Tibial nerve (tissue), 4 donors: ENCODE data around the gene DAAM2. TPM values are rescaled to one million over a fixed set of nuclear protein-coding genes. Genes with fewer than 3 reads are reported as not detected.

Experiments used
- DNase-seq, 2 donors: peaks; one replicate each; pipeline ENCODE4 v3.0.0-alpha.2; 2019; ENCODE audit warnings: low spot score in 2 of 2
- H3K27ac ChIP-seq, 4 donors: fragments of 200-600 bp; sonication (generic) in 3 of 4; one replicate each; pipeline ENCODE4 v1.5.1; 2017 to 2019; ENCODE audit warnings: mild to moderate bottlenecking in 1 of 4
- H3K27me3 ChIP-seq, 2 donors: fragments of 200-600 bp; sonication (generic) in 1 of 2; one replicate each; pipeline versions ENCODE4 v1.5.1 to v1.6.0; 2017 to 2019
- H3K36me3 ChIP-seq, 3 donors: fragments of 200-600 bp; sonication (generic); one replicate each; pipeline ENCODE4 v1.5.1; 2018 to 2019
- H3K4me1 ChIP-seq, 4 donors: fragments of 200-600 bp; sonication (generic) in 3 of 4; one replicate each; pipeline ENCODE4 v1.5.1; 2017 to 2019
- H3K4me3 ChIP-seq, 4 donors: fragments of 200-600 bp; sonication (generic) in 3 of 4; one replicate each; pipeline ENCODE4 v1.5.1; 2017 to 2019; ENCODE audit warnings: mild to moderate bottlenecking in 1 of 4, moderate library complexity in 1 of 4
- H3K9me3 ChIP-seq, 4 donors: fragments of 200-600 bp; sonication (generic) in 3 of 4; one replicate each; pipeline ENCODE4 v1.5.1; 2017 to 2019
- EP300 ChIP-seq, 2 donors: sonication (generic); formaldehyde crosslinking; IDR thresholded peaks; one replicate each; pipeline ENCODE4 v1.6.1; 2017; ENCODE audit warnings: antibody characterized with exemption in 2 of 2, mild to moderate bottlenecking in 1 of 2
- POLR2A ChIP-seq, 2 donors: fragments of 450-650 bp; IDR thresholded peaks; one replicate each; pipeline ENCODE4 v1.6.1; 2017; ENCODE audit warnings: antibody characterized with exemption in 2 of 2, mild to moderate bottlenecking in 2 of 2, moderate library complexity in 2 of 2
- WGBS, 2 donors: methylation state at CpG; one replicate each; pipeline ENCODE4 v1.1.5; 2018; 5-methylcytosine and 5-hydroxymethylcytosine counted together
- total RNA-seq, 4 donors: library from RNA; depleted of rRNA; stranded (reverse); fragments of >200 nt; gene quantifications; one replicate each; pipeline ENCODE4 v1.1.0, GENCODE V29; 2016
- TF ChIP-seq, protein P1 (sequence below), 5 experiments: fragments of 200-600 bp in 3 of 5; fragments of 450-650 bp in 2 of 5; sonication (generic) in 3 of 5; IDR thresholded peaks; one replicate each; pipeline ENCODE4 v1.5.1; 2016 to 2019; ENCODE audit warnings: antibody characterized with exemption in 5 of 5, mild to moderate bottlenecking in 3 of 5, moderate library complexity in 2 of 5

Gene DAAM2
- total RNA-seq, 4 donors from 2014 or later: 73.9 to 133 (median 93.3) TPM

DNA sequence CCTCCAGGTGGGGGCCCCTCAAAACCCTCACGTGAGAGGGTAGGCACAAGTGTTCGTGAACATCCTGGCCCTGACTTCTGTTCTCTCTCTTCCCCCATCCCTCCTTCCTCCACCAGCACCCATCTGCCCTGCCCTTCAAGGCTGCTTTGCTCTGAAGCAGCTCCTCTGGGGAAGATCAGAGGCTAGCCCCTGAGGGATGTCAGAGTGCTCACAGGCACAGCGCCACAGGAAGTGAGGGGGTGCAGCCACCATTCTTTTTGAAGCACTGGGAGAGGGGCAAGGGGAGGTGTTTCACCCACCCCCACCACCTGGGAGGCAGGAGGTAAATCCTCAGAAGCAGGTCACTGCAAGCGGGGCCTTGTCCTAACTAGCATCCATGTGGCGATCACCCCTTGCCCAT lies 130.6 kb downstream of the DAAM2 start:
- no peaks in the 10 kb centered on the region for H3K27me3 ChIP-seq
- WGBS, 2 donors: 88 to 94% methylated on average over 5 of the region's 5 CpGs
- H3K27ac ChIP-seq: no peak overlapping the region
- no peak for TF ChIP-seq EP300 (IDR thresholded peaks at IDR 0.05)
- H3K4me1 ChIP-seq: peaks cover 0 to 35% (median 9%) of the 10 kb centered on the region in 4 donors
- peaks cover 0 to 88% (median 10%) of the 10 kb centered on the region in 3 donors for H3K36me3 ChIP-seq
- H3K4me3 ChIP-seq: no peak overlapping the region
- H3K9me3 ChIP-seq: no peaks in the 10 kb centered on the region
- DNase-seq: no peak

- Histone ChIP-seq H3K9me3 (no peaks in the 10 kb centered on the region), H3K4me3 (no peak overlapping the region), H3K4me1 (peaks cover 0 to 41% (median 10%) of the 10 kb centered on the region in 4 donors), H3K27ac (peak overlapping the region in 3 of 4 donors; percentile 8 to 23 (median 17)), H3K27me3 (no peaks in the 10 kb centered on the region), H3K36me3 (peaks cover 0 to 83% (median 10%) of the 10 kb centered on the region in 3 donors)
- TF ChIP-seq EP300 (IDR thresholded peaks at IDR 0.05) (peak in 1 of 2 donors; percentile 21), POLR2A (IDR thresholded peaks at IDR 0.05) (no peak)
- 75 to 89% methylated on average over 5 of the region's 5 CpGs for WGBS, 2 donors
- no peak for DNase-seq
Observed at GRCh38 chr6:39923394-39923793, 131.2 kb downstream of the DAAM2 start.

DNA sequence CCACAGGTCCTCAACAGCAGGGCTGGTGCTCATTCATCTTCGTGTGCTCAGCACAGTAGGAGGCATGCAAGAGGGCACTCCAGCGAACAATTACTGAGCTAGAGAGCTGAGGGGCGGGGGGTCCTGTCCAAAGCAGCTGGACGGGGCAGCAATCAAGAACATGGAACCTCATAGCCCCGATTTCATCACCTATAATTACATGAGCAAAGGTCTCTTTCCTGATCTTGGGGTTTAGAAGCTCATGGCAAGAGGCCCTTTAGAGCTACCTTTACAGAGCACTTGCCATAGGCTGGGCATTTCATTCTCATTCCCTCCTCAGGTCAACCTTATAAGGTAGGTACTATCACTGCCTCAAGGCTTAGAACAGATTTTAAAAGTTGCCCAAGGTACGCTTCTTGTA lies 131.7 kb downstream of the DAAM2 start:
- no peaks in the 10 kb centered on the region for H3K9me3 ChIP-seq
- peak overlapping the region in 3 of 4 donors; percentile 8 to 23 (median 17) for H3K27ac ChIP-seq
- H3K4me1 ChIP-seq: peaks cover 0 to 44% (median 10%) of the 10 kb centered on the region in 4 donors
- TF ChIP-seq, protein P1, sequence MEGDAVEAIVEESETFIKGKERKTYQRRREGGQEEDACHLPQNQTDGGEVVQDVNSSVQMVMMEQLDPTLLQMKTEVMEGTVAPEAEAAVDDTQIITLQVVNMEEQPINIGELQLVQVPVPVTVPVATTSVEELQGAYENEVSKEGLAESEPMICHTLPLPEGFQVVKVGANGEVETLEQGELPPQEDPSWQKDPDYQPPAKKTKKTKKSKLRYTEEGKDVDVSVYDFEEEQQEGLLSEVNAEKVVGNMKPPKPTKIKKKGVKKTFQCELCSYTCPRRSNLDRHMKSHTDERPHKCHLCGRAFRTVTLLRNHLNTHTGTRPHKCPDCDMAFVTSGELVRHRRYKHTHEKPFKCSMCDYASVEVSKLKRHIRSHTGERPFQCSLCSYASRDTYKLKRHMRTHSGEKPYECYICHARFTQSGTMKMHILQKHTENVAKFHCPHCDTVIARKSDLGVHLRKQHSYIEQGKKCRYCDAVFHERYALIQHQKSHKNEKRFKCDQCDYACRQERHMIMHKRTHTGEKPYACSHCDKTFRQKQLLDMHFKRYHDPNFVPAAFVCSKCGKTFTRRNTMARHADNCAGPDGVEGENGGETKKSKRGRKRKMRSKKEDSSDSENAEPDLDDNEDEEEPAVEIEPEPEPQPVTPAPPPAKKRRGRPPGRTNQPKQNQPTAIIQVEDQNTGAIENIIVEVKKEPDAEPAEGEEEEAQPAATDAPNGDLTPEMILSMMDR (IDR thresholded peaks at IDR 0.05): no peak
- TF ChIP-seq EP300 (IDR thresholded peaks at IDR 0.05) (no peak), POLR2A (IDR thresholded peaks at IDR 0.05) (no peak)
- WGBS, 2 donors: 83 to 85% methylated on average over 6 of the region's 6 CpGs
- H3K36me3 ChIP-seq: peaks cover 0 to 83% (median 10%) of the 10 kb centered on the region in 3 donors
- no peaks in the 10 kb centered on the region for H3K27me3 ChIP-seq
- no peak overlapping the region for H3K4me3 ChIP-seq
- no peak for DNase-seq

GRCh38 chr6:39924283-39924682 lies 132.1 kb downstream of the DAAM2 start:
- H3K27me3 ChIP-seq: no peaks in the 10 kb centered on the region
- no peaks in the 10 kb centered on the region for H3K9me3 ChIP-seq
- 74 to 78% methylated on average over 6 of the region's 6 CpGs for WGBS, 2 donors
- H3K4me1 ChIP-seq: peaks cover 0 to 46% (median 10%) of the 10 kb centered on the region in 4 donors
- no peak for TF ChIP-seq POLR2A (IDR thresholded peaks at IDR 0.05)
- TF ChIP-seq EP300 (IDR thresholded peaks at IDR 0.05): no peak
- TF ChIP-seq, protein P1 (IDR thresholded peaks at IDR 0.05): no peak
- no peak overlapping the region for H3K4me3 ChIP-seq
- no peak for DNase-seq
- H3K36me3 ChIP-seq: peaks cover 0 to 78% (median 10%) of the 10 kb centered on the region in 3 donors
- no peak overlapping the region for H3K27ac ChIP-seq

GRCh38 chr6:39925191-39925930 lies 133.2 kb downstream of the DAAM2 start:
- H3K27ac ChIP-seq: peak overlapping the region in 1 of 4 donors; percentile 32
- peaks cover 0 to 57% (median 11%) of the 10 kb centered on the region in 4 donors for H3K4me1 ChIP-seq
- TF ChIP-seq POLR2A (IDR thresholded peaks at IDR 0.05) (no peak), EP300 (IDR thresholded peaks at IDR 0.05) (no peak)
- TF ChIP-seq, protein P1 (IDR thresholded peaks at IDR 0.05): no peak
- DNase-seq: no peak
- H3K36me3 ChIP-seq: peaks cover 0 to 68% (median 10%) of the 10 kb centered on the region in 3 donors
- H3K4me3 ChIP-seq: no peak overlapping the region
- no peaks in the 10 kb centered on the region for H3K9me3 ChIP-seq
- H3K27me3 ChIP-seq: no peaks in the 10 kb centered on the region
- WGBS, 2 donors: 94 to 96% methylated on average over 22 of the region's 22 CpGs

DNA sequence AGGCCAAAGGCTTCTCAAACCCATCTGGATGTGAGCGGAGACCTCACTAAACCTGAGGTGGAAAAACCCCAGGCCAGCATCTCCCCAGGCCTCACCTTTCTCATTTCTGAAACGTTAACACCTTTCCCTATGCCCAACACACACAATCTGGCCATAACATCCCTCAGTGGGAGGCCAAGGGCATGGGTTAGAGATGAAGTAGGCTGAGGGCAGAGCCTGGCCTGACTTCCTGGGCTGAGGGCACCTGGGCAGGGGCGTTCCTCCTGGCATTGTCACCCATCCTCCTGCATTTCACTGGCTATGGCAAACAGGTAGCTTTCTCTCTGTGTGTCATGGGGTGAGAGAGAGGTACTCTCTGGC lies 133.7 kb downstream of the DAAM2 start:
- Histone ChIP-seq H3K36me3 (peaks cover 0 to 62% (median 10%) of the 10 kb centered on the region in 3 donors), H3K4me1 (peaks cover 0 to 62% (median 16%) of the 10 kb centered on the region in 4 donors), H3K4me3 (no peak overlapping the region), H3K27ac (peak overlapping the region in 1 of 4 donors; percentile 32), H3K9me3 (no peaks in the 10 kb centered on the region), H3K27me3 (no peaks in the 10 kb centered on the region)
- WGBS, 2 donors: 91 to 93% methylated on average over 3 of the region's 3 CpGs
- no peak for DNase-seq
- TF ChIP-seq, protein P1 (IDR thresholded peaks at IDR 0.05): no peak
- no peak for TF ChIP-seq EP300 (IDR thresholded peaks at IDR 0.05)
- no peak for TF ChIP-seq POLR2A (IDR thresholded peaks at IDR 0.05)
